HEK293T (cell line): ENCODE data around the gene PHF1.
"Not testable (repeated sequence)": the region's sequence is repeated elsewhere in the genome, so short reads cannot be mapped to it uniquely, and the experiment has no call there.

Experiments used
- BHLHE40 ChIP-seq: fragments of 450-650 bp; IDR thresholded peaks from 2 replicates; pipeline ENCODE4 v1.6.1; 2016; ENCODE audit warnings: mild to moderate bottlenecking, moderate library complexity, borderline replicate concordance
- CTBP1 ChIP-seq: fragments of 450-650 bp; IDR thresholded peaks from 2 replicates; pipeline ENCODE4 v1.6.1; 2016; ENCODE audit warnings: borderline replicate concordance
- FOXK2 ChIP-seq: fragments of 450-650 bp; IDR thresholded peaks from 2 replicates; pipeline ENCODE4 v1.6.1; 2016; ENCODE audit warnings: mild to moderate bottlenecking
- FOXM1 ChIP-seq: fragments of 450-650 bp; IDR thresholded peaks from 2 replicates; pipeline ENCODE4 v1.6.1; 2017; ENCODE audit warnings: mild to moderate bottlenecking, borderline replicate concordance
- HDGF ChIP-seq: fragments of 450-650 bp; IDR thresholded peaks from 2 replicates; pipeline ENCODE4 v1.6.1; 2017; ENCODE audit warnings: antibody characterized with exemption, borderline replicate concordance
- L3MBTL2 ChIP-seq: fragments of 450-650 bp; conservative IDR thresholded peaks from 2 replicates; pipeline ENCODE4 v1.6.1; 2016; ENCODE audit warnings: mild to moderate bottlenecking
- NFRKB ChIP-seq: fragments of 450-650 bp; IDR thresholded peaks from 2 replicates; pipeline ENCODE4 v1.6.1; 2016; ENCODE audit warnings: mild to moderate bottlenecking, moderate library complexity
- PKNOX1 ChIP-seq: fragments of 450-650 bp; IDR thresholded peaks from 2 replicates; pipeline ENCODE4 v1.6.1; 2016
- SP1 ChIP-seq: fragments of 450-650 bp; IDR thresholded peaks from 2 replicates; pipeline ENCODE4 v1.6.1; 2017
- TARDBP ChIP-seq: fragments of 450-650 bp; IDR thresholded peaks from 2 replicates; pipeline ENCODE4 v1.6.1; 2016
- ZNF384 ChIP-seq: fragments of 450-650 bp; IDR thresholded peaks from 2 replicates; pipeline ENCODE4 v1.6.1; 2016

- not testable (repeated sequence) for TF ChIP-seq FOXK2, HDGF, PKNOX1, SP1, FOXM1, ZNF384, NFRKB, CTBP1, L3MBTL2, TARDBP, BHLHE40
Measured at GRCh38 chr6:33367715-33368025, 43.1 kb upstream of the PHF1 start.
